Stimulated activated CD8-positive, alpha-beta memory T cell treated with anti-CD3 and anti-CD28 coated beads, Interleukin-12 subunit alpha, Interleukin-12 subunit beta, amount 100 ng/mL, for 24 hours (primary cell): ENCODE data around the gene MYH7.

Experiments
- DNase-seq: peaks from one replicate; pipeline ENCODE4 v3.0.0-alpha.2; 2020; ENCODE audit errors: extremely low read depth

Gene MYH7

GRCh38 chr14:23373041-23373440 lies 62.4 kb downstream of the MYH7 start:
- no peak for DNase-seq

- no peak for DNase-seq
Measured at GRCh38 chr14:23372509-23372908, 63.0 kb downstream of the MYH7 start, which contains the start of gene IL25. Gene IL25, plus strand, starts transcription at chr14:23372809.

GRCh38 chr14:23371865-23372264 lies 63.6 kb downstream of the MYH7 start:
- DNase-seq = no peak

- DNase-seq = no peak
Measured at GRCh38 chr14:23370221-23370620, 65.2 kb downstream of the MYH7 start.

- no peak for DNase-seq
Measured at GRCh38 chr14:23366426-23366921, 69.0 kb downstream of the MYH7 start.

- no peak for DNase-seq
Measured at GRCh38 chr14:23365732-23366425, 69.6 kb downstream of the MYH7 start.

GRCh38 chr14:23365036-23365731 lies 70.3 kb downstream of the MYH7 start, which contains the start of gene EFS:
Gene EFS, minus strand, starts transcription at chr14:23365172. Its CDS starts 147 bp downstream, at chr14:23365025.
- no peak for DNase-seq

- DNase-seq = no peak
Measured at GRCh38 chr14:23364164-23365035, 71.1 kb downstream of the MYH7 start.
